ENCODE measurements around the gene ZNF319. TPM values are rescaled to one million over a fixed set of nuclear protein-coding genes. Genes with fewer than 3 reads are reported as not detected.

The ZNF319 gene
- total RNA-seq, 1 donor from 2014 or later: 14.2 TPM

DNA sequence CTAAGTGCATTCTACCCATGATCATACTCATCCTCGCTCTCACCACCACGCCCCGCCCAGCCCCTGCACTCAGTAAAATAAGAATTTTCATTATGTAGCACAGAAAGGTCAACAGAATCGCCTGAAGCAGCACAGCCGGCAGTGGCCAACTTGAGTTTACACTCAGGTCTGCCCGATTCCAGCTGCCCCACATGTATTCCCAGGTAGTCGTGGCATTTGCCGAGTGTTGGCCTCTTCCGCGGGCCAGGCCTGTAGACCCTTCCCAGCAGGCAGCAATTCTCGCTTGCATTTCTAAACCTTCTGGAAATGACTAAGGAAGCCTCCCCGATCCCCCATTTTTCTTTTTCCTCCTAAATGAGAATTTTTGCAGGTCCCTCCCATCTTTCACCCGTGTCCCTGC lies 30.2 kb downstream of the ZNF319 start:
- Mint-ChIP-seq H3K27ac (no peak overlapping the region), H3K27me3 (peaks cover 3% of the 10 kb centered on the region)

DNA sequence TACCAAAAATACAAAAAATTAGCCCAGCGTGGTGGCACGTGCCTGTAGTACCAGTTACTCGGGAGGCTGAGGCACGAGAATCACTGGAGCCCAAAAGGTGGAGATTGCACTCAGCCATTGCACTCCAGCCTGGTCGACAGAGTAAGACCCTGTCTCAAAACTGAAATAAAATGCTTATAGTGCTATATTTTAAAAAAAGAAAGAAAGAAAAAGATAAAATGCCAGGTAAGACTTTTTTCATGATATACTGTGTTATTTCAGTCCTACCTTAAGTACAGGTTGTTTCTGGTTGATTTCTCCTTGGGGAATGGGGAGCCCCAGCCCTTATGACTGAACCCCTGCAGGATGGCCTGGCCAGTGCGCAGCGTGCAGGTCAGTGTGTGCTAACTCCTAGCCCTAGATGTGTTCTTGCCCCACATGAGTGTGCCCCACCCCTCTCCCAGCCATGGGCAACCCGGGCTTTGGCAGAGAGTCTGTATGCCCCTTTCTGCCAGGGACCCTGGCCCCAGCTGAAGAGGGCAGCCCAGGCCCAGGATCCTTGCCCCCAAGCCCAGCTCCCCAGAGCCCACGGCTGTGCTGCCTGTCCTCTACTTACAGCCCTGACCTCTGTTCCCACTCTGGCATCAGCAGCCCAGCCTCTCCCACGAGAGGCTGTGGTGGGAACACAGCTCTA lies 30.9 kb downstream of the ZNF319 start:
- Mint-ChIP-seq H3K4me3 (no peak overlapping the region), H3K4me1 (ENCODE audit: unreplicated experiment) (no peaks in the 10 kb centered on the region), H3K27ac (no peak overlapping the region), H3K36me3 (no peaks in the 10 kb centered on the region), H3K9me3 (no peaks in the 10 kb centered on the region), H3K27me3 (peaks cover 3% of the 10 kb centered on the region)
- TF ChIP-seq, protein P1, sequence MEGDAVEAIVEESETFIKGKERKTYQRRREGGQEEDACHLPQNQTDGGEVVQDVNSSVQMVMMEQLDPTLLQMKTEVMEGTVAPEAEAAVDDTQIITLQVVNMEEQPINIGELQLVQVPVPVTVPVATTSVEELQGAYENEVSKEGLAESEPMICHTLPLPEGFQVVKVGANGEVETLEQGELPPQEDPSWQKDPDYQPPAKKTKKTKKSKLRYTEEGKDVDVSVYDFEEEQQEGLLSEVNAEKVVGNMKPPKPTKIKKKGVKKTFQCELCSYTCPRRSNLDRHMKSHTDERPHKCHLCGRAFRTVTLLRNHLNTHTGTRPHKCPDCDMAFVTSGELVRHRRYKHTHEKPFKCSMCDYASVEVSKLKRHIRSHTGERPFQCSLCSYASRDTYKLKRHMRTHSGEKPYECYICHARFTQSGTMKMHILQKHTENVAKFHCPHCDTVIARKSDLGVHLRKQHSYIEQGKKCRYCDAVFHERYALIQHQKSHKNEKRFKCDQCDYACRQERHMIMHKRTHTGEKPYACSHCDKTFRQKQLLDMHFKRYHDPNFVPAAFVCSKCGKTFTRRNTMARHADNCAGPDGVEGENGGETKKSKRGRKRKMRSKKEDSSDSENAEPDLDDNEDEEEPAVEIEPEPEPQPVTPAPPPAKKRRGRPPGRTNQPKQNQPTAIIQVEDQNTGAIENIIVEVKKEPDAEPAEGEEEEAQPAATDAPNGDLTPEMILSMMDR (conservative IDR thresholded peaks at IDR 0.05): no peak
- DNase-seq (ENCODE audit: extremely low spot score, unreplicated experiment): no peak

More for the DNA sequence above, 30.2 kb downstream of the ZNF319 start:
- no peaks in the 10 kb centered on the region for H3K36me3 Mint-ChIP-seq
- no peak for DNase-seq (ENCODE audit: extremely low spot score, unreplicated experiment)
- H3K4me3 Mint-ChIP-seq: no peak overlapping the region
- TF ChIP-seq, protein P1 (conservative IDR thresholded peaks at IDR 0.05): no peak
- no peaks in the 10 kb centered on the region for H3K9me3 Mint-ChIP-seq
- no peaks in the 10 kb centered on the region for H3K4me1 Mint-ChIP-seq (ENCODE audit: unreplicated experiment)

DNA sequence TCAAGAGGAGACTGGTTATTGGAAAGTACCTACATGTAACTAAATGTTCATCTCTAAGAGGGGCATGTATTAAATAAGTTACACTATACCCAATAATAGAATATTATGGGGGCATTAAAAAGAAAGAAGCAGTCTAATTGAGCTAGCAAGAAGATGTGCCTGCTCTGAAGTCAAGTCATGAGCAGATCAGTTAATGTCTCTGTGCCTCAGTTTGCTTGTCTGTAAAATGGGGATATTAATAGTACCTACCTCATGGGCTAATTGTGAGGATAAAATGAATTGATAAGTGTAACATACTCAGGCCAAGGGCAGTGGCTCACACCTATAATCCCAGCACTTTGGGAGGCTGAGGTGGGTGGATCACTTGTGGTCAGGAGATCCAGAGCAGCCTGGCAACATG lies 32.6 kb downstream of the ZNF319 start:
- Mint-ChIP-seq H3K27me3 (no peaks in the 10 kb centered on the region), H3K27ac (no peak overlapping the region), H3K4me3 (no peak overlapping the region), H3K9me3 (no peaks in the 10 kb centered on the region), H3K36me3 (no peaks in the 10 kb centered on the region), H3K4me1 (ENCODE audit: unreplicated experiment) (no peaks in the 10 kb centered on the region)
- TF ChIP-seq, protein P1 (conservative IDR thresholded peaks at IDR 0.05): no peak
- DNase-seq (ENCODE audit: extremely low spot score, unreplicated experiment): no peak

DNA sequence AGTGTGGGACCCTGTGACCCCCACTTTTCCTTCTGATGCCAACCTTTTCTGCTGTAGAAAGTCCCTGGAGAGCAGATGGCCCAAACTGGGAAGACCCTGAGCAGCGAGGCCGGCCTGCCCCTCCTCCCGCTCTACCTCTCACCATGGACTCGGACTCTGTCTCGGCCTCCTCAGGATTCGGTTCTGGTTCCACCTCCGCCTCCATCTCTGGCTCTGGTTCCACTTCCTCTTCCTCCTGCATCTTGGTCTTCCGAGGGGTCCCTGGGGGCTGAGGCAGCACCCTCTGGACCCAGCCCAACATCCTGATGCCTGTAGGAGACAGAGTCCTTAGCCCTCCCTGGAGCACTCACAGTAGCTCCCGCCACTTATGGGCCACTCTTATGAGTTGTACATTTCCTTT lies 33.5 kb downstream of the ZNF319 start:
- no peaks in the 10 kb centered on the region for H3K27me3 Mint-ChIP-seq
- no peak overlapping the region for H3K27ac Mint-ChIP-seq
- H3K36me3 Mint-ChIP-seq: no peaks in the 10 kb centered on the region
- no peaks in the 10 kb centered on the region for H3K9me3 Mint-ChIP-seq
- DNase-seq (ENCODE audit: extremely low spot score, unreplicated experiment): no peak
- no peaks in the 10 kb centered on the region for H3K4me1 Mint-ChIP-seq (ENCODE audit: unreplicated experiment)
- no peak overlapping the region for H3K4me3 Mint-ChIP-seq
- TF ChIP-seq, protein P1 (conservative IDR thresholded peaks at IDR 0.05): no peak

DNA sequence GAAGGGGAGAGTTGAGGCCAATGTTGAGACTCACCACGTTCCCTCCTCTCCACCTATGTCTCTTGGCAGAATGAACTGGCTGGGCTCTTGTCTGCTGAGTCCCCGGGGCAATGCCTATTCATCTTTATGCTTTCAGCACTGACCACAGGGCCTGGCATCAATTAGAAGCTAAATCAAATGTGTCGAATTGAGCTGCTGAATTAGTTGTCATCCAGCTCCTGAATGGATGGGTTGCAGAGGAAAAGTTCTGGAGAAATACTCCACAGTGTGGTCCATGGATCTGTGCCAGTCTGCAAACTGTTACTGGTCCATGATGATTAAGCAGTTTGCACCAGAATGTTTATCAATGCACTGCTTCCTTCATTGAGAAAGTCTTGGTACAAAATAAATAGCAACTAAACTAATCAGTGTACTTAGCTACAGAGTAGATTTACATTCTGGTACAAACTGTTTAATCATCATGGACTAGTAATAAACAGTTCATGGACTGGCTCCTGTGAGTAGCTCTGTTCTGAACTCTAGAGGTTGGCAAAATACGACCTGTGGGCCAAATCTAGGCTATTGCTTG lies 34.2 kb downstream of the ZNF319 start:
- TF ChIP-seq, protein P1 (conservative IDR thresholded peaks at IDR 0.05): no peak
- Mint-ChIP-seq H3K27ac (no peak overlapping the region), H3K4me1 (ENCODE audit: unreplicated experiment) (no peaks in the 10 kb centered on the region), H3K27me3 (no peaks in the 10 kb centered on the region), H3K4me3 (no peak overlapping the region), H3K9me3 (no peaks in the 10 kb centered on the region), H3K36me3 (no peaks in the 10 kb centered on the region)
- DNase-seq (ENCODE audit: extremely low spot score, unreplicated experiment): no peak
